ACHN (cell line): ENCODE results near the gene ACBD3.

Experiments used
- DNase-seq: peaks from one replicate; pipeline ENCODE4 v3.0.0-alpha.2; 2015
- in situ Hi-C: cut with HindIII; loops from 2 replicates; pipeline ENCODE4 v1.10.0; 2017; ENCODE audit warnings: low sequenced_read_pairs, low pct_ligation_motif_present, low pct_unique_long_range_greater_than_20kb

Gene ACBD3

GRCh38 chr1:226149806-226150205, 36.7 kb downstream of the ACBD3 start:
- in situ Hi-C loops = no loop called here
- peak; percentile 13 for DNase-seq

- in situ Hi-C loops = no loop called here
- no peak for DNase-seq
Observed at GRCh38 chr1:226148121-226148648, 38.4 kb downstream of the ACBD3 start.

DNA sequence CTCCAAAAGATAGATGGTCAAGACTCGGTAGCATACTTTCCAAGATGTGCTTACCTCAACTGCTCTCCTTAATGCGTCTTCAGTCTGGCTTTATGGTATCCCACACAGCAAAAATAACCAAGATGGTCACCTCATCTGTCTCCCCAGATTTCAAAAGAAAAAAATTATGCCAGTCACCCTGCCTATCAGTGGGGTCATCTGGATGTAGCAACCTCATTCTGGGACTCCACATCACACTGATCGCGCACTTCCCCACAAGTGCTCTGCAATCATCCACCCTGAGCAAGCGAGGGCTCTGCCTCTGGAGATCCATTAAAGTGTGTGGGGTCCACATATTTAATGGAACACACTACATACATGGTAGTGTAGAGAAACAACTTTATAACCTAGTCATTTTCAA, 42.5 kb downstream of the ACBD3 start:
- in situ Hi-C loops = no loop called here
- no peak for DNase-seq

DNA sequence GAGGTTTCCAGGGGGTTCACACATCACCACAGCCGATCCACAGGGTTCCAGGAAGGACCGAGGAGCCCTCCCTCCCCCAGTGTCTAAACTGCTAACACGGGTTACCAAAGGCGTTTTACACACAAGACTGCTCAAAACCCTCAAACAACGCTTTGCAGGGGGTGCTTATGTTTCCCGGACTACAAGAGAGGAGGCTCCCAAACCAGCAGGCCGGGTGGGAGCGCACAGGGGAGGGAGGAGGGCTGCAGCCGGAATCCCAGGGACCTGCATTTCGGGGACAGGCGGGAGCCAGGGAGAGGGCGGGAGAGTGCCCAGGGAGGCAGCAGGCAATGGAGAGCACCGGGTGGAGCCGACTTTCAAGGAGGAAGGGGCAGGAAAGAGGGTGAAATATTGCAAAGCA, 50.8 kb downstream of the ACBD3 start:
- no peak for DNase-seq
- in situ Hi-C loops = no loop called here

DNA sequence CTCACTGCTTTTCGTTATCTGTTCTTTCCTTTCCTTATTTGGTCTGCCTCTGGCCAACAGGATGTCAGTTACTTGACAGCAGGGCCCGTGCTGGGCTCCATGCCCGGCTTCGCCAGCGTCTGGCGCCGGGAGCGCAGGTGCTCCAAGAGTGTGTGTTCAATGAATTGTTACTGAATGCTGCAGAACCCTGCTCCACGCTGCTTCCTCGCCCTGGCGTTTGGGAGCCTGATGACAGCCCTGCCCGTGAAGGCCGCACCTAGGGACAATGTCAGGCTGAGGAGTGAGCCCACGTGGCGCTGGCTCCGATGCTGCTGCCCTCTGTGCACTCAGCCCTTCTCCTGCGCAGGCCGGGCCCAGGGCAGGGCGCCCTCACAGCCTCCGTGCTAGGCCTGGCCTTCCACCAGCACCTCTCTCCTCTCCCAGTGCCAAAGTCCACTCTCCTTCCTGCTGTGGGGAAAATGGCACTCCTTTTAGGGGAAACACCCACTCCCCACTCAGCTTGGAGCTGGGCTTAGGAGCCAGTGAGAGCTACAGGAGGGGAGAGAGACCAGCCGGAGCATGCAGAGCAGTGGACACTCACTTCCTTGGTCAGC, 51.4 kb downstream of the ACBD3 start:
- in situ Hi-C loops = no loop called here
- DNase-seq = no peak

GRCh38 chr1:226134170-226135058, 52.1 kb downstream of the ACBD3 start:
- in situ Hi-C loops = no loop called here
- DNase-seq = no peak

- in situ Hi-C loops = no loop called here
- no peak for DNase-seq
Observed at GRCh38 chr1:226133504-226134123, 52.9 kb downstream of the ACBD3 start.

DNA sequence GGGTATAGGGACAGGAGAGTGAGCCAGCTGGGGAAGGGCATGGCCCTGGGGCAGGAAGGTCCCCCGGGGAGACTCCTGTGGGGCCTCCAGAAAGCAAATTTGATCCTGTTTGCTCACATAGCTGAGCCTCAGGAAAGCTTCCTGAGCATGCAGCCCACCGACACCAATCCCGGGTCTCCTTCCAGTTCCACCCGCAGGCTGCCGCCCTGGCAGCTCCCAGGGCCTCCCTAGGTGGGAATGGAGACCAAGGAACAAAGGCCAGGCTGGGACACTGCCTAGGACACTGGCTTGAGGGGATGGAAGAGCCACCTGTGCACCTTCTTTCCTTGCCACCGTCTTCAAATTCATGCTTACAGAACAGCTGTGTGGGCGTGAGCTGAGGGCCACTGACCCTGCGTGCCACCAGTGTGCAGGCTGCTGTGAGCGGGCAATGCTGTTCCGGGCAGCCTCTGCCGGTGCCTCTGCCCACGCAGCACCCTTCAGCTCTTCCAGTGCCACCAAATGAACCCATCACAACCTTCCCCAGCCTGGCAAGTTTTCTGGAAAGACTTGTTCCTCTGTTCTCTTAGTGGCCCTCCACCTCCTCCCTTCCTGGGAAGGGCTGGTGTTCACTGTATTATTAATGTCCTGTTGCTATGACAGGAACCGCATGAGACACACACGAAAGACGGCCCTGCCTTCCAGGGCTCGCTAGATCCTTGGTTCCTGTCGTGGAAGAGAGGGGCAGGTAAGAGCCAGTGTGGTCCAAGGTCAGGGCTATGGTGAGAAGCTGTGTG, 53.6 kb downstream of the ACBD3 start:
- in situ Hi-C loops = no loop called here
- no peak for DNase-seq

DNA sequence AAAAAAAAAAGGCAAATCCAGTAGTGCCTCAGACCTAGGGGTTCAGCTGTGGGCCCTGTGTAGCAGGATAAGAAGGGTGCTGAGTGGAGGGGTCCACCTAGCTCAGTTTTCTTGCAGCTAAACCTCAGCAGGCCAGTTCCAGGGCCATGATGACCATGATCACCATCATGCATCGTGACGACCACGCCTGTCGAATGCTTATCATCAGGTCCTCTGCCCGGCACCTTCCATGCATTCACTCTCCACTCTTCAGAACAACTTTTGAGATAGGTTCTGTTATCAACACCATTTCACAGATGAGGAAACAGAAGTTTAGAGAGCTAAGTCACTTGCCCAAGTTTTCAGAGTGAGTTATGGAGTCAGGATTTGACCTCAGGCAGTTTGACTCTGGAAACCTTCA, 54.9 kb downstream of the ACBD3 start:
- no peak for DNase-seq
- in situ Hi-C loops = no loop called here

- in situ Hi-C loops = no loop called here
- no peak for DNase-seq
Observed at GRCh38 chr1:226129230-226129629, 57.3 kb downstream of the ACBD3 start.

- in situ Hi-C loops = no loop called here
- no peak for DNase-seq
Observed at GRCh38 chr1:226128487-226129075, 58.0 kb downstream of the ACBD3 start.

DNA sequence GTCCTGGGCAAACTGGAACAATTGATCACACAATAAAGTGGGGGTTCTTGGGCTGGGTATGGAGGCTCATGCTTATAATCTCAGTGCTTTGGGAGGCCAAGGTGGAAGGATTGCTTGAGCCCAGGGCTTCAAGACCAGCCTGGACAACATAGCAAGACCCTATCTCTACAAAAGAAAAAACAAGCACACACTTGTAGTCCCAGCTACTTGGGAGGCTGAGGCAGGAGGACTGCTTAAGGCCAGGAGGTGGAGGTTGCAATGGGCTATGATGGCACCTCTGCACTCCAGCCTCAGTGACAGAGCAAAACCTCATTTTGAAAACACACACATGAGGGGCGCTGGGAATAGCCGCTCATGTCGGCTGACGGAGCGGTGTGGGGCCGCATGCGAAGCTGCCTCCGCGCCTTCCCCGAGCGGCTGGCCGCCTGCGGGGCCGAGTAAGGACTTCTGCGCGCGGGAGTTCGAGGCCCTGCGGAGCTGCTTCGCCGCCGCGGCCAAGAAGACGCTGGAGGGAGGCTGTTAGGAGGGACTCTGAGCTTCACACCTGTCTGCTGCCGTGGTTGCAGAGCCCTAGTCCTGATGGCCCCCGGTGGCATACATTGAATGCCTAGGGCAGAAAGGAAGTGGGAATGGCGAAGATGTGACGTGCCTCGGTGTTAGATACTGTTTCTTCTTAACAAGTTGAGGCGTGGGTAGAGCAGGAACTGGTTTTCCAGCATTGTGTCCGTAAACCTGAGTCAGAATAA, 59.5 kb downstream of the ACBD3 start:
- DNase-seq = no peak
- in situ Hi-C loops = no loop called here

DNA sequence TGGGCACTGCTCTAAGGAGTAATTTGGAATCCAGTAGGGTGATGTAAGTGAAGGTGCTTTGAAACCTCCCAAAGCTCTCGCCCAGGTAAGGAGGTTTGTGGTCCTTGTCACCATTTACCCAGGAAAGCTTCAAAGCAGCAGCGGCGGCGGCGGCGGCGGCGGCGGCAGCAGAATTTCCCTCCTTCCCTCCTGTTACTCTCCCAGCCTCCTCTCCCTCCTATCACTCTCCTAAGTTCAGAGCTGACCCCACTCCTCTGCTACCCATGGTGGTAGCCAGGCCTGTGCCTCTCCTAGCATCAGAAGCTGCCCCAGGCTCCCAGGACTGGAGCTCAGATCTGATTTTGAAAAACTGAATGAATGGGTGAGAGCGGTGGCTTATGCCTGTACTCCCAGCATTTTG, 60.7 kb downstream of the ACBD3 start:
- no peak for DNase-seq
- in situ Hi-C loops = no loop called here

- in situ Hi-C loops = no loop called here
- peak; percentile 83 for DNase-seq
Observed at GRCh38 chr1:226125097-226125630, 61.4 kb downstream of the ACBD3 start.

DNA sequence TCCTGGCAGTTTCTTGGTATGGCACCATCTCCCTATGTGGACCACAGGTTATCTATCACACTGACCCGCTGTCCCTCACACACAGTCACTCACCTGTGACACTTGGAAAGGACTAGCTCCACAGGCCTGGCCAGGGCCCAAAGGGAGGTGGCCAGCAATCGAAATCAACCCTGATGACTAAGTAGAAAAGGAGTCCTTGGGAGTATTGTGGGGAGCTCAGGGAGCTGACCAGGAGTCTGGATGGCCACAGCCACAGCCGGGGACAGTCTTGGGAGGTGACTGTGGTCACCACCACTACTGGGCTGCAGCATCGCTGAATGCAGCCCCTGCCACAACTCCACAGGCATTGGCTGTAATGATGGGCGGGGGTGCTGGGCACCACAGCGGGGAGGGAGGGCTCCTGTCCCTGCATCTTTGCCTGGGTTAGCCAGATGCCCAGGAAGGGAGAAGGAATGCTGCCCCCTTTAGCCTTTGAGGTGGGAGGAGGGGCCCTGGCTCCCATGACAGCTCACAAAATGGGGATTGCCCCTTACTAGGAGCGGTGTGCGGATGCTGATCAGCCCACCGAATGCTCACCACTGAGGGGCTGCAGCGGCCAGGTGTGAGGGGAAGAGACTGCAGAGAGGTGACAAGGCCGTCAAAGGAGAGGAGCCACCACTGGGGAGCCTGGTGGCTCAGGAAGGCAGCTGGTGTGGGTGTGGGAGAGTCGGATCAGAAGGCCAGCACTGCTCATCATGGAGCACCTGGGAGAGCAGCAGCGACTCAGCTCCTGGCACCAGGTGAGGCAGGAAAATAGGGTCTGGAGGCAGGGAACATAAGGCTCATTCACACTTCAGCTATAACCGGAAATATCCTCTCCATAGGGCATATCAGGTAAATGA, 62.7 kb downstream of the ACBD3 start:
- in situ Hi-C loops = no loop called here
- no peak for DNase-seq

DNA sequence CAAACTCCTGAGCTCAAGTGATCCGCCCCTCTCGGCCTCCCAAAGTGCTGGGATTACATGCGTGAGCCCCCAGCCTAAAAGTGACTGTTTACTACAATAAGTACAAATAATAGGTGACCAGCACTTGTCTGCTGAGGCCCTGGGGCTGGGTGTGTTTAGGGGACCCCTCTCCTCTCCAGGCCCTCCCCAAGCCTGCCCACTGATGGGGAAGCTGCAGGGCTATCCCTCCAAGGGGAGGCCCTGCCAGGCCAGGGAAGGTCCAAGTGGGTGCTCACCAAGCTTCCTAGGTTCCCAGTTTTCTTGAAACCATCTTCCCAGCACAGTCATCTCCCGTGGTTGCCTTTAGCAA, 63.4 kb downstream of the ACBD3 start:
- in situ Hi-C loops = no loop called here

More for the DNA sequence above, 63.4 kb downstream of the ACBD3 start:
- no peak for DNase-seq
